Measurements from ENCODE around the gene NFATC2.

NFATC2 gene

DNA sequence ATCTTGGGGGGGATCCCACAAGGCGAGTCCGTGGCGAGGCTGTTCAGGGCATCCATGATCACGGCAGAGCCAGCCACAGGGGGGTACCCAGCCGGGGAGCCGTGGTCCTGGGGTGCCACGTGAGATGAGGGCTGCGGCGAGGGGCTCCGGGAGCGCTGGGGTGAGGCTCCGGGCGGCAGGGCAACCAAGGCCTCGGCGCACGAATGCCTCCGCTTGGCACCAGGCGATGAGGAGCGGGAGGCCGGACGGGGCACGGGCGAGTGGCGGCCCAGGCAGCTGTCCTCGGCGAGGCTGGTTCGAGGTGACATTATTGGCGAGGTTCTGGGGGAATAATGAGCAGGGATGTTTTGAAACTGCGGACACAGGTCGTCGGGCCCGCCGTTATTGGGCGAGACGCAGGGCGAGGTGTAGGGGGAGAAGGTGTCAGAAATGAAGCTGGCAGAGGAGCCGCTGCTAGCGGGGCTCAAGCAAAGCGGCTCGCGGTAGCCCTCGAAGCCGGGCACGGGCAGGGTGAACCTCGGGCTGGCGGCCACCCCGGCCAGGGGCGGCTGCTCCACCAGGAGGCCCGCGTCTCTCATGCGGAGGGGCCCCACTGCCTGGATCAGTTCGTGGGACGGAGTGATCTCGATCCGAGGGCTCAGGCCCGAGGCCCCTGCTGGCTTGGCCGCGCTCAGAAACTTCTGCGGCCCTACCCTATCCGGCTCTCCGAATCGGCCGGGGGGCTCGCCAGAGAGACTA is 19.1 kb downstream of the NFATC2 start:
- in situ Hi-C loops (cut with MboI; ENCODE audit: low sequenced_read_pairs, unreplicated experiment), result no loop called here
- DNase-seq (ENCODE audit: low spot score), result no peak
- TF ChIP-seq, protein P1, sequence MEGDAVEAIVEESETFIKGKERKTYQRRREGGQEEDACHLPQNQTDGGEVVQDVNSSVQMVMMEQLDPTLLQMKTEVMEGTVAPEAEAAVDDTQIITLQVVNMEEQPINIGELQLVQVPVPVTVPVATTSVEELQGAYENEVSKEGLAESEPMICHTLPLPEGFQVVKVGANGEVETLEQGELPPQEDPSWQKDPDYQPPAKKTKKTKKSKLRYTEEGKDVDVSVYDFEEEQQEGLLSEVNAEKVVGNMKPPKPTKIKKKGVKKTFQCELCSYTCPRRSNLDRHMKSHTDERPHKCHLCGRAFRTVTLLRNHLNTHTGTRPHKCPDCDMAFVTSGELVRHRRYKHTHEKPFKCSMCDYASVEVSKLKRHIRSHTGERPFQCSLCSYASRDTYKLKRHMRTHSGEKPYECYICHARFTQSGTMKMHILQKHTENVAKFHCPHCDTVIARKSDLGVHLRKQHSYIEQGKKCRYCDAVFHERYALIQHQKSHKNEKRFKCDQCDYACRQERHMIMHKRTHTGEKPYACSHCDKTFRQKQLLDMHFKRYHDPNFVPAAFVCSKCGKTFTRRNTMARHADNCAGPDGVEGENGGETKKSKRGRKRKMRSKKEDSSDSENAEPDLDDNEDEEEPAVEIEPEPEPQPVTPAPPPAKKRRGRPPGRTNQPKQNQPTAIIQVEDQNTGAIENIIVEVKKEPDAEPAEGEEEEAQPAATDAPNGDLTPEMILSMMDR (IDR thresholded peaks at IDR 0.05; ENCODE audit: borderline replicate concordance, control extremely low read depth, extremely low read depth, insufficient read depth, missing control alignments), result no peak

DNA sequence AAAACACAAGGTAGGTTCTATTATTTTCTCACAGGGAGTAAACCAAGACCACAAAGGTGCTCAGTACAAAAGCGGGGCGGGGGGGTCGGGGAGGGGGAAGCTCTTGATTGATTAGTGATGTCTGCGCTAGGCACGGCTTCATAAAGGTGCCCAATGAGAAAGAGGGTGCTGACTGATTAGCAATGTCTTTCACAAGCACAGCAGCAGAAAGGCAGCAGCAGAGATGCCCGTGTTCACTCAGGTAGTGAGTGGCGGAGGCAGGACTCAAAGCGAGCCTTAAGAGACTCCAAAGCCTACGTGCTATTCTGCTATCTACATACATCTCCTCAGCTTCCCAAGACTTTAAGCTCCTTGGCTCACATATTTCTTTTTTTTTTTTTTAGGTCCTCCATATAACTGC is 20.3 kb downstream of the NFATC2 start:
- DNase-seq (ENCODE audit: low spot score), result no peak
- TF ChIP-seq, protein P1 (IDR thresholded peaks at IDR 0.05; ENCODE audit: borderline replicate concordance, control extremely low read depth, extremely low read depth, insufficient read depth, missing control alignments), result no peak
- in situ Hi-C loops (cut with MboI; ENCODE audit: low sequenced_read_pairs, unreplicated experiment), result no loop called here

DNA sequence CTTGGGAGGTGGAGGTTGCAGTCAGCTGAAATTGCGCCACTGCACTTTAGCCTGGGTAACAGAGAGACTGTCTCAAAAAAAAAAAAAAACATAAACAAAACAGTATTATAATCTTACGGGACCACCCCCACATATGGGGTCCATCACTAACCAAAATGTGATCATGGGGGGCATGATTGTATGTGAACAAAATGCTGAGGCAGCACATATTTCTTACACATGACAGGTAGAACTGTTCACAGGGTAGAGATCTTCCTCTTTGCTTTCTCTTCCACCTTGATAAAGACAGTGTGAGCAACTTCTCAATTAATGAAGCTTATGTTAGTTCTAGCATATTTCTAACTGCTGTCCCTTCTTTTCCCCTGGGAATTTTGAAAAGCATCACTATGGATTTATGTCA is 24.7 kb downstream of the NFATC2 start:
- DNase-seq (ENCODE audit: low spot score), result no peak
- in situ Hi-C loops (cut with MboI; ENCODE audit: low sequenced_read_pairs, unreplicated experiment), result no loop called here
- TF ChIP-seq, protein P1 (IDR thresholded peaks at IDR 0.05; ENCODE audit: borderline replicate concordance, control extremely low read depth, extremely low read depth, insufficient read depth, missing control alignments), result no peak

DNA sequence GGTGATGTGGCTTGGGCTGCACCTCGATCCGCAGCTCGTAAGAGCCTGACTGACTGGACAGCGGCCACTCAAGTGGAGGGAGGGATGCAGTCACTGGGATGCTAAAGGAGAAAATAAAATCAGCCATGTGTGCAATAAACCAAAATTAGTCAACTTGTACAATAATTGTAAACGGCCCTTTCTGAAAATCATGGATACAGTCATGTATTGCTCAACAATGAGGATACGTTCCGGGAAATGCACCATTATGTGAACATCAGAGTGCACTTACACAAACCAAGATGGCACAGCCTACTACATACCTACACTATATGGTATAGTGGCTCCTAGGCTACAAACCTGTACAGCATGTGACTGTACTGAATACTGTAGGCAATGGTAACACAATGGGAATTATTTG is 25.7 kb downstream of the NFATC2 start:
- TF ChIP-seq, protein P1 (IDR thresholded peaks at IDR 0.05; ENCODE audit: borderline replicate concordance, control extremely low read depth, extremely low read depth, insufficient read depth, missing control alignments), result no peak
- in situ Hi-C loops (cut with MboI; ENCODE audit: low sequenced_read_pairs, unreplicated experiment), result no loop called here
- no peak for DNase-seq (ENCODE audit: low spot score)

DNA sequence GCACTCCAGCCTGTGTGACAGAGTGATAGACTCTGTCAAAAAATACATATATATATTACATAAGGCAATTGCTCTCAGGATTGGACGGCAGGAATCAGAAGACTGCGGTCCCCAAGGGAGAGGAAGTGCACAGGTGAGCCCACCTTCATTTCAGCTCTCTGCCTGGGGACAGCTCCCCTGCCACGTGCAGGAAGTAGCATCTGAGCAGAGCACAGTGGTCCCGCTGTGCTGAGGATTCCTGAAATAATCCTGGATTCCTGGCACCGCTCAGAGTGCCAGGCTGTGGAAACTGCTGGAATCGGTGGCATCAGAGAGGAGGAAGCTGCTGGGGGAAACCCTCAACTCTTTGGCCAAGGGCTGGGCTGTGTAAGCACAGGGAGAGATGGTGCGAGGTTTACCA is 27.7 kb downstream of the NFATC2 start:
- DNase-seq (ENCODE audit: low spot score), result no peak
- TF ChIP-seq, protein P1 (IDR thresholded peaks at IDR 0.05; ENCODE audit: borderline replicate concordance, control extremely low read depth, extremely low read depth, insufficient read depth, missing control alignments), result no peak
- in situ Hi-C loops (cut with MboI; ENCODE audit: low sequenced_read_pairs, unreplicated experiment), result no loop called here

DNA sequence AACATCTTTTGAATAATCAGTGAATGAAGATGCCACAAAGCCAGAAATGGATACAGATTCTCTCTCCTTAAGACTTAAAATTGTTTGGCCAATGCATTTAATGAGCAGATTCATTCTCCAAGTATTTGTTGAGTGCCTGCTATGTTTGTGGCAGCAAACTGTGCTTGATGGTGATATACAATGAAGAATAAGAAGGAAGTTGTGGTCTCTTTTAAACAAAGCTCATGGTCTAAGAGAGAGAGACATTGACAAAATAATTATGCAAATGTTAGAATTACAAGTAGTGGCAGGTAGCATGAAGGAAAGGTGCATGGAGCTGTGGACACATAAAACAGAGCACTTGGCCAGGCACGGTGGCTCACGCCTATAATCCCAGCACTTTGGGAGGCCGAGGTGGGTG is 28.3 kb downstream of the NFATC2 start:
- no peak for DNase-seq (ENCODE audit: low spot score)
- TF ChIP-seq, protein P1 (IDR thresholded peaks at IDR 0.05; ENCODE audit: borderline replicate concordance, control extremely low read depth, extremely low read depth, insufficient read depth, missing control alignments), result no peak
- in situ Hi-C loops (cut with MboI; ENCODE audit: low sequenced_read_pairs, unreplicated experiment), result no loop called here
